ENCODE results near the gene PALM. TPM values are rescaled to one million over a fixed set of nuclear protein-coding genes. Genes with fewer than 3 reads are reported as not detected.

The PALM gene
- total RNA-seq, 2 experiments from 2014 or later, result not detected

DNA sequence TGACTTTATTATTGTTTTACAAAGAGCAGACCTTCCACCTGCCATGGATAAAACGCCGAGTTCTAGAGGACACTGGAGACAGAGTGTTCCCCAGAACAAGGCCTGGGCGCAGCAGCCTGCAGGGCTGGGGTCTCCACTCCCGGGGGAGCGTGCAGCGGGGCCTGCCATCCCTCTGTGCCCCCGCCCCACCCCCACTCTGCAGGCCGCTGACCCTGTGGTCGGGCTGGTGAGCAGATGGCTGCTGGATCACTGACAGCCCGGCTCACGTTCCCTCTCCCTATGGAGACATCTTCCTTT is 79.9 kb downstream of the PALM start:
- Mint-ChIP-seq H3K36me3 (no peaks in the 10 kb centered on the region), H3K4me3 (no peak overlapping the region), H3K27me3 (peaks cover 12% of the 10 kb centered on the region), H3K27ac (no peak overlapping the region), H3K4me1 (peaks cover 5% of the 10 kb centered on the region), H3K9me3 (no peaks in the 10 kb centered on the region)
- no peak for DNase-seq

DNA sequence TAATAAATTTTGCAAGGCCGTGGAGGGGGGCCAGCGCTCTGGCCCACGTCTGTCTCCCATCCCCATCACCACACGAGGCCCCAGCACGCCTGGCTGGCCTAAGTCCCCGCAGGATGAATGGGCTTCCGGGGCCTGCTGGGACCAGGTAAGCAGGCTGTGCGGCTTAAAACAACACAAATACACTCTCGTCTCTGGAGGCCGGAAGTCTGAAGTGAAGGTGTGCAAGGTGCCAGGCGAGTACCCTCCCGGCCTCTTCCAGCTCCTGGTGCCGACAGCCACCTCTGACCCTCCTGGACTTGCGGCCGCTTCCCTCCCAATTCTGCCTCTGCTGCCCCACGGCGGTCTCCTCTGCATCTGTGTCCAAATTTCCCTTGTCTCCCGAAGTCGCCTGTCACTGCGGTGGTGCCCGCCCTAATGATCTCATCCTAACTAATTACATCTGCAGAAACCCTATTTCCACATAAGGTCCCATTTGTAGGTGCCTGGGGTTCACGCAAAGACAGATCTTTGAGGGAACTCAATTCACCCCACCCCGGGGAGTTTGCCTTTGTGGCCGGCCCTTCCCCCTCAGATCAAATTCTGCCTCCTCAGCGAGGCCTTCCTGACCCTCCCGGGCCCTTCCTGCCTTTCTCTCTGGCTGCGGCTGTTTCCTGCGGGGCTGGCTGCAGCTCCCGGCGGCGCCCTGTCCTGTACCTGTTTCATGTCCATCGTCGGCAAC is 80.4 kb downstream of the PALM start:
- H3K36me3 Mint-ChIP-seq, result no peaks in the 10 kb centered on the region
- peak overlapping the region; percentile 40 for H3K27ac Mint-ChIP-seq
- no peak for DNase-seq
- H3K9me3 Mint-ChIP-seq, result no peaks in the 10 kb centered on the region
- H3K27me3 Mint-ChIP-seq, result peaks cover 12% of the 10 kb centered on the region
- H3K4me3 Mint-ChIP-seq, result no peak overlapping the region
- peaks cover 5% of the 10 kb centered on the region for H3K4me1 Mint-ChIP-seq

DNA sequence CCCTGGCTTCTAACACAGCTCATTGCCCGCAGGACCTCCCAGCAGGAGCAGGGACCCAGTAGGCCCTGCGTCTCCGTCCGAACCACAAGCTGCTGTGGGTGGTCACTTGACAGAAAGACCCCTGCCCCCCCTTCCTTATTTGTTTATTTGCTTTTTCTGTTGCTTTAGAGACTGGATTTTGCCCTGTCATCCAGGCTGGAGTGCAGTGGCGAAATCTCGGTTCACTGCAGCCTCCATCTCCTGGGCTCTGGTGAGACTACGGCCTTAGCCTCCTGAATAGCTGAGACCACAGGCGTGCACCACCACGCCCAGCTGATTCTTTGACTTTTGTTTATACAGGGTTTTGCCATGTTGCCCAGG is 80.9 kb downstream of the PALM start:
- no peak overlapping the region for H3K4me3 Mint-ChIP-seq
- H3K9me3 Mint-ChIP-seq, result no peaks in the 10 kb centered on the region
- no peaks in the 10 kb centered on the region for H3K36me3 Mint-ChIP-seq
- H3K27ac Mint-ChIP-seq, result no peak overlapping the region
- DNase-seq, result no peak
- H3K27me3 Mint-ChIP-seq, result peaks cover 12% of the 10 kb centered on the region
- H3K4me1 Mint-ChIP-seq, result peaks cover 5% of the 10 kb centered on the region

DNA sequence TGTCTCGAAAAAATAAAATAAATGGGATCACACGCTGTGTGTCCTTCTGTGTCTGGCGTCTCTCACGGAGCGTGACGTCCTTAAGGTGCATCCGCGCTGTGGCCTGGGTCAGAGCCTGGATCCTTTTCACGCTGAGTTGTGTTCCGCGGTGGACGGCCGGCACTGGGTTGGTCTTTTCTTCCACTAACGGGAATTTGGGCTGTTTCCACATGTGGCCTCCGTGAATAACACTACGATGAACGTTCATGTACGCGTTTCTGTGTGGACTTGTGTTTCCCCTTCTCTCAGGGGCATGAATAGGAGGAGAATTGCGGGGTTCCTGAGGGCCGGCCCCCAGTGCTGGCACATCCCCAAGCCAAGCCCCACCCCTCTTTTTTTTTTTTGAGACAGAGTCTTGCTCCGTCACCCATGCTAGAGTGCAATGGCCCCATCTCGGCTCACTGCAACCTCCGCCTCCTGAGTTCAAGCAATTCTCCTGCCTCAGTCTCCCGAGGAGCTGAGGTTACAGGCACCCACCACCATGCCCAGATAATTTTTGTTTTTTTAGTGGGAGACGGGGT is 82.4 kb downstream of the PALM start:
- peaks cover 5% of the 10 kb centered on the region for H3K4me1 Mint-ChIP-seq
- H3K9me3 Mint-ChIP-seq, result no peaks in the 10 kb centered on the region
- no peaks in the 10 kb centered on the region for H3K36me3 Mint-ChIP-seq
- H3K27me3 Mint-ChIP-seq, result peaks cover 12% of the 10 kb centered on the region
- DNase-seq, result no peak
- no peak overlapping the region for H3K27ac Mint-ChIP-seq
- no peak overlapping the region for H3K4me3 Mint-ChIP-seq

DNA sequence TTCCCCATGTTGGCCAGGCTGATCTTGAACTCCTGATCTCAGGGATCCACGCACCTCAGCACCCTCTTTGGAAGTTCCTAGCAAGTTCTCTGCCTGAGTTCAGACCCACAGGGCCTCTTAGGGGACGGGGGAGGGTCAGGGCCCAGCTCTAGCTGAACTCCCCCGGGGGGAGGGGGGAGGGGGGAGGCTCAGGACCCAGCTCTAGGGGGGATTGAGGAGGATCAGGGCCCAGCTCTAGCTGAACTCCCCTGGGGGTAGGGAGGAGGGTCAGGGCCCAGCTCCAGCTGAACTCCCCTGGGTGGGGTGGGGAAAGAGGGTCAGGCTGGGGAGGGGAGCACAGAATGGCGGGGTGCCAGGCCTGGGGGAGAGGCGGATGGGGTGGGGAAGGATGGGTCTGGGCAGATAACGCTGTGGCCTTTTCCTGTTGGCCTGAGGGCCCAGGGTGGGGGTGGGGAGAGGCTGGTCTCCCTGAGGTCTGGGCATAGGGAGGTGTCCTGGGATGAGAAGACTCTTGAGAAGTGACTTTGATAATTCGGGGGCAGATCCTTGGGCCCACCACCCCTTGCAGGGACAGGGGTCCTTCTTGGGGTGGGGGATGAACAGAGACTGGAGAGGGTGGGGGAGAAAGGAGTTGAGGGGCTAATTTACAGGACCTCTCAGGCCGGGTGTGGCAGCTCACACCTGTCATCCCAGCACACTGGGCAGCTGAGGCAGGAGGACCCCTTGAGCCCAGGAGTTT is 83.0 kb downstream of the PALM start:
- peaks cover 7% of the 10 kb centered on the region for H3K4me1 Mint-ChIP-seq
- DNase-seq, result no peak
- peaks cover 12% of the 10 kb centered on the region for H3K27me3 Mint-ChIP-seq
- no peak overlapping the region for H3K27ac Mint-ChIP-seq
- H3K9me3 Mint-ChIP-seq, result no peaks in the 10 kb centered on the region
- no peak overlapping the region for H3K4me3 Mint-ChIP-seq
- no peaks in the 10 kb centered on the region for H3K36me3 Mint-ChIP-seq

DNA sequence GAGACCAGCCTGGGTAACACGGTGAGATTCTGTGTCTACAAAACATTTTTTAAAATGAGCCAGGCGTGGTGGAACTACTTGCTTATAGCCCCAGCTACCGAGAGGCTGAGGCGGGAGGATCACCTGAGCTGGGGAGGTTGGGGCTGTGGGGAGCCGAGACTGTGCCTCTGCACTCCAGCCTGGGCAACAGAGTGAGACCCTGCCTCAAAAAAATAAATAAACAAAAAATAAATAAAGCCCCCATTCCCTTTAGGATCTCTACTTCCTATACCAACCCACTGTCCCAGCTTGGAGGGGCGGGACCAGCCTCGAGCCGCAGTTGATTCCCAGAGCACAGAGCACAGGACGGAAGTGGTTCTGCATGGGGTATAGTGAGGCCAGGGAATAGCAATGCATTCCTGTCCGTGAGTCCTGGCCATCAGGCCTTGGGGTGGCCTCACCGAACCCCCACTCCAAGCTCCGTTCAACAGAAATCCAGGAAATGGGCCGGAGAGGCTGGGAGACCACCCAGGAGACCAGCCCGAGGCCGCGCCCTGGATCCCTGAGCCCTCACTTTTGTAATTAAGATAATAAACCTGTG is 83.7 kb downstream of the PALM start:
- Mint-ChIP-seq H3K27ac (no peak overlapping the region), H3K4me1 (peaks cover 8% of the 10 kb centered on the region), H3K27me3 (peaks cover 12% of the 10 kb centered on the region), H3K36me3 (no peaks in the 10 kb centered on the region), H3K4me3 (no peak overlapping the region), H3K9me3 (no peaks in the 10 kb centered on the region)
- no peak for DNase-seq

DNA sequence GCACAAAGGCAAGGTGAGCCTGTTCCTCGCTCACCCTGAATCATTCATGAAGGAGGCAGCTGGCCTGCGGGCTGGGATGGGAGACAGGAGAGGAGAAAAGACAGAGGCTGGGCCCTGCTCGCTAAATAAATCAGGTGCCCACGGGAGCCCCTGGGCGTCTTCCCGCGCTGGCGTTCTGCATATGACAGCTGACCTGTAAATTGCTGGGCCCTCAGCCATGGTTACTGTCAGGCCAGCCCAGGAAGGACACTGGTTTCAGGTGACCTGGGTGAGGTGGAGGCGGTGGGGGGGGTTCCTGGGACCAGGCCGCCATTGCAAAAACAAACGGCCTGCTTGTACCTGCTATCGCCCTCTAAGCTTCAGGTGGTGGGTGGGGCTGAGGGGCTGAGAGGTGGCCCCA is 85.1 kb downstream of the PALM start:
- no peak overlapping the region for H3K27ac Mint-ChIP-seq
- H3K9me3 Mint-ChIP-seq, result no peaks in the 10 kb centered on the region

DNA sequence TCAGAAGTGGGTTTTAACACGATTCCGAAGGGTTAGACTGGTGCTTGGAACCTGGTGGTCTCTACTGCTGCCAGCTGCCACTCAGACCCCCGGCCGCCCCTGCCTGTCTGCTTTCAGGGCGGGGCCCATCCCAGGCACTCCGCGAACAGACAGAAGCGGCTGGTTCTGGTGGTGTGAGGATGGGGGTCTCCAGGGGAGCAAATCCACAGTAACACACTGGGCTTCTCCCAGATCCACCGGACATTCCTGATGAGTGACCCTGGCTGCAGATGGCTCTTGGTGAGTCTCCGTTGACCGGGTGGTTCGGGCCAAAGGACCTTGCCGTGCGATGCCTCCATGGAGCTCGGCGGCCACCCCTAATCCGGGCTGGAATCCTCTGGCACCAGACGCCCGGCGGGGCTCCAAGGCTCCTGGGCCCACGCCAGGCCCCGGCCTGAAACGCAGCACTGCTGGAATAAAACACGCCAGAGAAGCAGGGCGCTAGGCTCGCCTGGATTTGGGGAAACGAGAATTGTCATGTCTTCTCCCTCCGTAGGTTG is 86.4 kb downstream of the PALM start:
- Mint-ChIP-seq H3K4me1 (peaks cover 8% of the 10 kb centered on the region), H3K27ac (no peak overlapping the region), H3K4me3 (peak overlapping the region; percentile 2)

More for the DNA sequence above, 85.1 kb downstream of the PALM start:
- peaks cover 8% of the 10 kb centered on the region for H3K4me1 Mint-ChIP-seq
- DNase-seq, result no peak
- H3K4me3 Mint-ChIP-seq, result no peak overlapping the region
- peaks cover 5% of the 10 kb centered on the region for H3K36me3 Mint-ChIP-seq
- H3K27me3 Mint-ChIP-seq, result peaks cover 12% of the 10 kb centered on the region

DNA sequence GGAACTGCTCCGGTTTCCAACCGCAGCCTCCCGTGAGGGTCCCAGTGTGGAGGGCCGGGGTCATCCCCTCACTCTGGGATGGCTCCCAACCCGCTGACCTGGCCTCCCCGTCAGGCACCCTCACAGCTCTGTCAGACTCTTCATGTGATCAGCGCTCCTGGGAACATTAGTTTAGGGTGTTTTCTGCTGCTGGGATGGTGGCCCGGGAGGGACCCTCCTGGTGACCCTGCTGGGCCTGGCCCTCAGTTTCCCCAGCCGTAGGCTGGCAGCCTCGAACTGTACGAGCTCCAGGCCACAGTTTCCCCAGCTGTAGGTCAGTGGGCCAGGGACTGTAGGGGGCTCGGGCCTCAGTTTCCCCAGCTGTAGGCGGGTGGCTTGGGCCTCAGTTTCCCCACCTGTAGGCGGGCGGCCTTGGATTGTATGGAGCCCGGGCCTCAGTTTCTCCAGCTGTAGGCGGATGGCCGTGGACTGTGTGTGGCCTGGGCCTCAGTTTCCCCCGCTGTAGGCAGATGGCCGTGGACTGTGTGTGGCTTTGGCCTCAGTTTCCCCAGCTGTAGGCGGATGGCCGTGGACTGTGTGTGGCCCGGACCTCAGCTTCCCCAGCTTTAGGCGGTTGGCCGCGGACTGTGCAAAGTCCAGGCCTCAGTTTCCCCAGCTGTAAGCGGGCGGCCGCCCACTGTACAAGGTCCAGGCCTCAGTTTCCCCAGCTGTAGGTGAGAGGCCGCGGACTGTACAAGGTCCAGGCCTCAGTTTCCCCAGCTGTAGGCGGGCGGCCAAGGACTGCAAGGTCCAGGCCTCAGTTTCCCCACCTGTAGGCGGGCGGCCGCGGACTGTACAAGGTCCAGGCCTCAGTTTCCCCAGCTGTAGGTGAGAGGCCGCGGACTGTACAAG is 87.2 kb downstream of the PALM start:
- DNase-seq, result no peak
- peak overlapping the region; percentile 90 for H3K4me3 Mint-ChIP-seq
- peaks cover 14% of the 10 kb centered on the region for H3K4me1 Mint-ChIP-seq
- H3K27ac Mint-ChIP-seq, result no peak overlapping the region
- H3K36me3 Mint-ChIP-seq, result peaks cover 24% of the 10 kb centered on the region
- no peaks in the 10 kb centered on the region for H3K9me3 Mint-ChIP-seq
- peaks cover 4% of the 10 kb centered on the region for H3K27me3 Mint-ChIP-seq

More for the DNA sequence above, 86.4 kb downstream of the PALM start:
- DNase-seq, result no peak
- peaks cover 4% of the 10 kb centered on the region for H3K27me3 Mint-ChIP-seq
- H3K36me3 Mint-ChIP-seq, result peaks cover 19% of the 10 kb centered on the region
- no peaks in the 10 kb centered on the region for H3K9me3 Mint-ChIP-seq

DNA sequence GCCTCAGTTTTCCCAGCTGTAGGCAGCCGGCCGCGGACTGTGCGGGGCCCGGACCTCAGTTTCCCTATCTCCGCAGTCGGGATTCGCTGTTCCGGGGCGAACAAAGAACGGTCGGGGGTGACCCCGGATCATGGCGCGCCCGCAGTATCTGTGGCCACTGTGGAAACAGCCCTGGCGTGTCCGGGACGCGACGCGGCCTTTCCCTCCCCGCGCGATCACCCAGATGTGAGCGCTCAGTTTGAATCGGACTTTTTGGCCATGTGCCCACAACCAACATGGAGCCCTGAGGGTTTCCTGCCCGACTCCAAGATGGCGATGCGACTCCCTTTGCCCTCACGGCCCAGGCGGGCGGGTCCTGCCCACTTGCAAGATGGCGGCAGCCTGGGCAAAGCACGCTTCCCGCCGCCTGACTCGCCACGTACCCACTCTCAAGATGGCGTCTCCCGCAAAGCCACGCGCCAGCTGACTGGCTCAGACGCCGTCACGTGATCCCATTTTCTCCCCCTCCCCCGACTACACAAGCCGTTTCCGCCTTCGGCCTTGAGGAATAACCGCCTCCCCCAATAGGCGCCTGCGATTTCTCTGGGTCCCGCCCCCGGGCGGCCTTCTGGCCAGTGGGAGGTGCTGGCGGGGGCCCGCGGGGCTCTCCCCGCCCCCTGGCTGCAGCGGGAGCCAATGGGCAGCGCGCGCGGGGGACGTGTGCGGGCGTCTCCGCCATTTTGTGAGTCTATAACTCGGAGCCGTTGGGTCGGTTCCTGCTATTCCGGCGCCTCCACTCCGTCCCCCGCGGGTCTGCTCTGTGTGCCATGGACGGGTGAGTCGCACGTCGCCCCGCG is 88.2 kb downstream of the PALM start, which contains the start of gene PTBP1:
TSS of gene PTBP1 (plus strand) at position 761 of the 836 bp plus-strand sequence. CDS start at position 807, 46 bp downstream.
- Mint-ChIP-seq H3K4me3 (peak within 1 kb of the TSS; percentile 90), H3K27ac (peak within 1 kb of the TSS; percentile 93), H3K4me1 (peaks cover 21% of the 10 kb centered on the region), H3K36me3 (peaks cover 34% of the 10 kb centered on the region), H3K27me3 (peaks cover 2% of the 10 kb centered on the region), H3K9me3 (no peaks in the 10 kb centered on the region)
- peak; percentile 99 for DNase-seq

Other genes starting within 250 kb of the PALM start
- under 1 TPM in 1 of 2 experiments, not detected in 1; 0.32 TPM for gene SHC2, start 247.9 kb upstream of the PALM start, total RNA-seq
- gene MADCAM1, start 212.4 kb upstream of the PALM start, total RNA-seq, result under 1 TPM in 1 of 2 experiments, not detected in 1; 0.21 TPM
- gene TPGS1, start 201.4 kb upstream of the PALM start, total RNA-seq, result 10 to 100 TPM in 1 of 2 experiments, 1 to 10 TPM in 1; 9.3 to 10.3 TPM
- 10 to 100 TPM; 46.5 to 48.8 TPM for gene CDC34, start 177.2 kb upstream of the PALM start, total RNA-seq
- 10 to 100 TPM; 42.0 to 49.0 TPM for gene GZMM, start 164.9 kb upstream of the PALM start, total RNA-seq
- gene BSG, start 136.3 kb upstream of the PALM start, total RNA-seq, result 100 to 1,000 TPM; 167 to 168 TPM
- under 1 TPM; 0.31 to 0.34 TPM for gene HCN2, start 119.1 kb upstream of the PALM start, total RNA-seq
- gene POLRMT, start 75.4 kb upstream of the PALM start, total RNA-seq, result 10 to 100 TPM; 73.3 to 74.6 TPM
- gene FGF22, start 69.1 kb upstream of the PALM start, total RNA-seq, result not detected
- 100 to 1,000 TPM; 106 to 108 TPM for gene RNF126, start 45.7 kb upstream of the PALM start, total RNA-seq
- 1 to 10 TPM; 6.2 to 6.5 TPM for gene FSTL3, start 32.5 kb upstream of the PALM start, total RNA-seq
- not detected for gene PRSS57, start 13.5 kb upstream of the PALM start, total RNA-seq
- gene MISP, start 42.2 kb downstream of the PALM start, total RNA-seq, result under 1 TPM in 1 of 2 experiments, not detected in 1; 0.10 TPM
- gene PTBP1, start 88.5 kb downstream of the PALM start, total RNA-seq, result 100 to 1,000 TPM; 799 to 818 TPM
- not detected for gene PLPPR3, start 113.0 kb downstream of the PALM start, total RNA-seq
- gene AZU1, start 118.9 kb downstream of the PALM start, total RNA-seq, result not detected
- not detected for gene PRTN3, start 132.1 kb downstream of the PALM start, total RNA-seq
- not detected for gene ELANE, start 143.4 kb downstream of the PALM start, total RNA-seq
- 1 to 10 TPM; 1.8 TPM for gene CFD, start 150.7 kb downstream of the PALM start, total RNA-seq
- 10 to 100 TPM; 39.8 to 40.3 TPM for gene MED16, start 184.3 kb downstream of the PALM start, total RNA-seq
- not detected for gene RNU6-9, start 184.5 kb downstream of the PALM start, total RNA-seq
- 10 to 100 TPM; 50.5 to 51.7 TPM for gene R3HDM4, start 204.3 kb downstream of the PALM start, total RNA-seq
- gene KISS1R, start 208.4 kb downstream of the PALM start, total RNA-seq, result 10 to 100 TPM; 12.2 to 13.3 TPM
- 10 to 100 TPM; 10.2 to 11.8 TPM for gene ARID3A, start 217.1 kb downstream of the PALM start, total RNA-seq

Measured in activated naive CD8-positive, alpha-beta T cell treated with anti-CD3 and anti-CD28 coated beads for 36 hours (primary cell).